Cardiac fibroblast (primary cell): ENCODE results near the gene CBFA2T3.

Experiments
- DNase-seq, 2 donors: peaks; one replicate each; pipeline versions ENCODE4 v3.0.0 to v3.0.0-alpha.2; 2010; ENCODE audit warnings: low read depth in 2 of 2
- H3K4me3 ChIP-seq, 2 donors: replicated peaks in 1 of 2; 1 replicate in 1 of 2; 2 replicates in 1 of 2; pipeline ENCODE4 v1.5.1; 2011; ENCODE audit warnings: low read depth in 2 of 2, low read length in 2 of 2, mild to moderate bottlenecking in 2 of 2, moderate library complexity in 1 of 2
- TF ChIP-seq, protein P1 (sequence below): IDR thresholded peaks from one replicate; pipeline ENCODE4 v1.5.1; 2011; ENCODE audit warnings: low read depth, mild to moderate bottlenecking, low read length, inconsistent platforms

CBFA2T3 gene

GRCh38 chr16:88836791-88837190 lies 140.2 kb downstream of the CBFA2T3 start:
- TF ChIP-seq, protein P1, sequence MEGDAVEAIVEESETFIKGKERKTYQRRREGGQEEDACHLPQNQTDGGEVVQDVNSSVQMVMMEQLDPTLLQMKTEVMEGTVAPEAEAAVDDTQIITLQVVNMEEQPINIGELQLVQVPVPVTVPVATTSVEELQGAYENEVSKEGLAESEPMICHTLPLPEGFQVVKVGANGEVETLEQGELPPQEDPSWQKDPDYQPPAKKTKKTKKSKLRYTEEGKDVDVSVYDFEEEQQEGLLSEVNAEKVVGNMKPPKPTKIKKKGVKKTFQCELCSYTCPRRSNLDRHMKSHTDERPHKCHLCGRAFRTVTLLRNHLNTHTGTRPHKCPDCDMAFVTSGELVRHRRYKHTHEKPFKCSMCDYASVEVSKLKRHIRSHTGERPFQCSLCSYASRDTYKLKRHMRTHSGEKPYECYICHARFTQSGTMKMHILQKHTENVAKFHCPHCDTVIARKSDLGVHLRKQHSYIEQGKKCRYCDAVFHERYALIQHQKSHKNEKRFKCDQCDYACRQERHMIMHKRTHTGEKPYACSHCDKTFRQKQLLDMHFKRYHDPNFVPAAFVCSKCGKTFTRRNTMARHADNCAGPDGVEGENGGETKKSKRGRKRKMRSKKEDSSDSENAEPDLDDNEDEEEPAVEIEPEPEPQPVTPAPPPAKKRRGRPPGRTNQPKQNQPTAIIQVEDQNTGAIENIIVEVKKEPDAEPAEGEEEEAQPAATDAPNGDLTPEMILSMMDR = no peak
- no peak overlapping the region for H3K4me3 ChIP-seq
- no peak for DNase-seq

DNA sequence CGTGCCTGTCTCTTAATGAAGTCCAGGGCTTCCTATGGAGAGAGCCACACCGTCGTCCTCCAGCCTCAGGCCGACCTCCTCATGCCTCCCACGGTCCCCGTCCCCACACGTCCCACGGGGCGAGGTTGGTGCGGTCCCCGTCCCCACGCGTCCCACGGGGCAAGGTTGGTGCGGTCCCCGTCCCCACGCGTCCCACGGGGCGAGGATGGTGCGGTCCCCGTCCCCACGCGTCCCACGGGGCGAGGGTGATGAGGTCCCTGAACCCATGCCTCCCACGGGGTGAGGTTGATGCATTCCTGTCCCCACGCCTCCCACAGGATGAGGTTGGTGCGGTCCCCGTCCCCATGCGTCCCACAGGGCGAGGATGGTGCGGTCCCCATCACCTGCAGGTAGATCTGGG lies 141.2 kb downstream of the CBFA2T3 start:
- DNase-seq = no peak
- TF ChIP-seq, protein P1 = no peak
- H3K4me3 ChIP-seq = no peak overlapping the region

- TF ChIP-seq, protein P1 = no peak
- H3K4me3 ChIP-seq = no peak overlapping the region
- DNase-seq = no peak
Observed at GRCh38 chr16:88835383-88835782, 141.6 kb downstream of the CBFA2T3 start.

DNA sequence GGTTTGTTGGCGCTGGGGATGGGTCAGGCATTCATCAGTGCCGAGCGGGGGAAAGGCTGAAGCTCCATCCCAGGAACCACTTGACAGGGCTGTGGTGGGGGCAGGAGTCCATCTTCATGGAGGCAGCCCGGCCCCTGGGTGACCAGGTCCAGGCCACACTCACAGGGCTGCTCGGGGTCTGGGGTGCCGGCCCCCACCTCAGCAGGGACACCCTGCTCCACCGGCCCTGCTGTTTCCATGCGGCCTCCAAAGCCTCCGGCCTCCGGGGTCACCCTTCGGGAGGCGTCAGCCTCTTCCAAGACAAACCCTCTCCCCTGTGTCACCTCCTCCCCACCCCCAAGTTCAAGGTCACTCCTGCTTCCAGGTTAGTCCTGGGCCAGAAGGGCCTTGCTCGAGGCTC lies 142.3 kb downstream of the CBFA2T3 start:
- TF ChIP-seq, protein P1 = no peak
- no peak for DNase-seq
- H3K4me3 ChIP-seq = no peak overlapping the region

- TF ChIP-seq, protein P1 = no peak
- DNase-seq = no peak
- no peak overlapping the region for H3K4me3 ChIP-seq
Observed at GRCh38 chr16:88833086-88833485, 143.9 kb downstream of the CBFA2T3 start.

- no peak overlapping the region for H3K4me3 ChIP-seq
- TF ChIP-seq, protein P1 = no peak
- peak in 1 of 2 donors; percentile 5 for DNase-seq
Observed at GRCh38 chr16:88831838-88832237, 145.2 kb downstream of the CBFA2T3 start.

DNA sequence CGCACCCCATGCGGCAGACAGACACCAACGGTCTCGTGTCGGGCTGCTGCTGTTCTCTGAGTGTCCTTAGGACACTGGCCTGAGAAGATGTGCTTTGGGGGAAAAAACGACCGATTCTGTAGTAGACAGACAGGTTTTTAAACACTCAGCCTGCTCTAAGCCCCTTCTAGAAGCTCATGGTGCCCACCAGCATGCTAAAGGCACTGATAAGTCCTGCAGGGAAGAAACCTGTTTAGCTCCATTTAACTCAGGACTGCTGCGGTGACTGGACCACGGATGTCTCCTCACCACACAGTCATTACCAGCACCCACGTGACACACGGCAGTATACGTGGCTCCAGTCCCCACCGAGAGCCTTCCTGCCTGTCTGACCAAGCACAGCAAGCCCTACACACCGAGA lies 146.2 kb downstream of the CBFA2T3 start:
- no peak for DNase-seq
- H3K4me3 ChIP-seq = no peak overlapping the region
- TF ChIP-seq, protein P1 = no peak
